Stimulated activated naive CD4-positive, alpha-beta T cell (primary cell): ENCODE results near the gene HDAC4.

Source experiments
- DNase-seq, 6 experiments: peaks; one replicate each; lab custom pipeline; 2025; lab: John Stamatoyannopoulos, UW

Gene HDAC4

DNA sequence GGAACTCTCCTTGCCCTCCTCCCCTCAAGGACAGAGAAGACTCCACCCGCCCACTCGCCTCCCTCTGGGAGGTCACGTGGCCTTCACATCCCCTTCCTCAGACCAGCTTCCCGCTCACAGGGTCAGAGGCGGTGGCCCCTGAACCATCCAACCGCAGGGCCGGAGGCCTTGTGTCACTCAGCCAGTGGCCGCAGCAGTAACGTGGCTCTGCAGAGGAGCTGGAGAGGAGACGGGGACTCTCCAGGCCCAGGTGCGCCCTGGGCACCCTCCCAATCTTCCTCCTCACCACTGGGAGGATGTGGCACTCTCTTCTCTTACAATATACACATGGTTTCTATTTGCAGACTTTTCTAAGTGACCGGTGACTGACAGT, 391.2 kb downstream of the HDAC4 start:
- no peak for DNase-seq

DNA sequence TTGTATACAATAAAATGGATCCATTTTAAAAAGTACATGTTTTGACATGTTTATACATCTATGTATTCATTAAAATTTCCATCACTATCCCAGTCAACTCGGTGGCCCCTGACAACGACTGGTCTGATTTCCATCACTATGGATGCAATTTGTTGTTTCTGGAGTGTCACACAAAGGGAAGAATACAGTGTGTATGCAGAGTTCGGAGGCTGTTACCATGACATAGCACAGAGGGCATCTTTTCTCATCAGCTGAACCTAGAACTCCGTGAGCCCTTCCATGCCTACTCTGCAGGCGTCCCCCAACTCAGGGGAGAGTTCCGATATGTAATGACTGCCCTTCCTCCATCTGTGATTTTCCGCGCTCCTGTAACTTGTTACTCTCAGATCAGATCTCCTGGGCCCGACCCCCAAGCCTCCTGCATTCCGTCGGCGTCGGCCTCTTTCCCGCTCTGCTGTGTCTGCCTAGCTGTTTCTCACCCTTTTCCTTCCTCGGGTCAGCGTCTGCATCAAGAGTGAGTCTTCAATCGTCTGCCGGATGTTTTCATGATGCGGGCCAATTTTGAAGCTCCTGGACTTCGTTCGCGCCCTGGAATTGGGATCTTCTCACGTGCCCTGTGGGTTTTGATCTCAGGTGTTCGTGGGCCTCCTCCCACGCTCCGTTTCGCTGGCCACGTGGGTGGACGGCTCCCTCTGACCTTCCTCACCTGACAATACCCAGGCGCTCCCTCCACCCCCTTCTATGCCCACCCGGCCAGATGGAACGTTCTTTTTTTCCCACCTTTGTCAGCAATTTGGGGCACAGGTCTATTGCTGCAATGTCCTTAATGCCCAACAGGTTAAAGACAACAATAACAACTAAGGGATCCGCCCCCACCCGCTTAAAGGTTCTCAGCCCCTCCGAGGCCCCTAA, 391.9 kb downstream of the HDAC4 start:
- DNase-seq, result no peak

DNA sequence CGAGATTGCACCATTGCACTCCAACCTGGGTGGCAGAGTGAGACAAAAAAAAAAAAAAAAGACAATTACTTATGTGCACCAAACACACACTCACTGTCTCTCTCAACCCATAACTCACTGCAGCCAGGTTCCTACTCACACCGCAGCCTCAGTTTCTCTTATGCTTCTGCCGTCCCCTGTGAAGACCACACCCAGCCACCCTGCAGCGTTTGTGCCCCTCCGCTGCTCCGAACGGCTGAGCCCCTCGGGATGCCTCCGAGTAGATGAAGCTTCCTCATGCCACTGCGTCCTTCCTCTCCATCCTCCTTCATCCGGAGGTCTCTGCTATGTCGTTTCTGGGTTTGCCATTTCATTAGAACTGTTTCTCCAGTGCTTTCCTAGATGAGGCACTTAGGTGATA, 392.8 kb downstream of the HDAC4 start:
- DNase-seq, result no peak

DNA sequence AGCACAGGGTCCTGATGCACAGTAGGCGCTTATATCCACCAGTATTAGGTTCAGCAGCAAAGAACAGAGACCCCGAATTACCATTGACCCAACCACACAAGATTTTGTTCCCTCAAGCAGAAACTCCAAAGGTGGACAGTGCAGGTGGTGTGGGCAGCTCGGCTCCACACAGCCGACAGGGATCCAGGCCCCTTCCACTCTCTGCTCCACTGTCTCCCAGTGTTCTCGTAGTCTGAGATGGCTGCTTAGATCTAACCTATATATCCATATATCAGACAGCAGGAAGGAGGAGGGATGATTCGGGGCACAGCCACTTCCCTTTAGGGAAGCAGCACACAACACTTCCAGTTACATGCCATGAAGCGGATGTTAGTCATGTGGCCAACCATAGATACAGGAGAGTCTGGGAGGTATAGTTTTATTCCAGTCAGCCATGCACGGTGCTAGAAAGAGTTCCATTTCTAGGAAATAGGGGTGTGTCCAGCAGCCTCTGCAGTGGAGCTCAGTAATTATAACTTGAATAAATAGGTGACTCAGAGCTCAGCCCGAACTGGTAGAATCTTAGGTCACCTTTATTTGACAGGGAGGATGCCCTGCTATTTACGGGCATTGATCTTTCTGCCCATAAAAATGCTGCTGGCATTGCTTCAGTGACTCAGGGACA, 394.1 kb downstream of the HDAC4 start:
- DNase-seq, result no peak

DNA sequence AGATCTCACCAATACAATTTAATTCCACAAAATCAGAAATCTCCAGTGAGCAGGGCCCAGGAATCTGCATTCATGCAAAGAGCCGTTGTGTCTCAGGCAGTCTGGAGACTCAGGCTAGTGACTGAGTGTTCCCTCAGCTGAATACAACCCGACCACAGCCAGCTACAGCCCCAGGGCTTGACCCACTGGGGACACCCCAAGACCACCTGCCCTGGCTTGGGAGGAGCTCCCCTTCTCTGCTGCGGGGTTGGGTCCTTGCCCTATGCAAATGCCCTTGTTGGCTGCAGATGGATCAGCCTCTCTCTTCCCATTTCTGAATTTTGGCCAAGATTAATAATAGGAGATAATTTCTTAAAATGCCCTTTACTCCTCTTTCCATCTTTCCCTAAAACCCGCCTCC, 395.2 kb downstream of the HDAC4 start:
- no peak for DNase-seq

DNA sequence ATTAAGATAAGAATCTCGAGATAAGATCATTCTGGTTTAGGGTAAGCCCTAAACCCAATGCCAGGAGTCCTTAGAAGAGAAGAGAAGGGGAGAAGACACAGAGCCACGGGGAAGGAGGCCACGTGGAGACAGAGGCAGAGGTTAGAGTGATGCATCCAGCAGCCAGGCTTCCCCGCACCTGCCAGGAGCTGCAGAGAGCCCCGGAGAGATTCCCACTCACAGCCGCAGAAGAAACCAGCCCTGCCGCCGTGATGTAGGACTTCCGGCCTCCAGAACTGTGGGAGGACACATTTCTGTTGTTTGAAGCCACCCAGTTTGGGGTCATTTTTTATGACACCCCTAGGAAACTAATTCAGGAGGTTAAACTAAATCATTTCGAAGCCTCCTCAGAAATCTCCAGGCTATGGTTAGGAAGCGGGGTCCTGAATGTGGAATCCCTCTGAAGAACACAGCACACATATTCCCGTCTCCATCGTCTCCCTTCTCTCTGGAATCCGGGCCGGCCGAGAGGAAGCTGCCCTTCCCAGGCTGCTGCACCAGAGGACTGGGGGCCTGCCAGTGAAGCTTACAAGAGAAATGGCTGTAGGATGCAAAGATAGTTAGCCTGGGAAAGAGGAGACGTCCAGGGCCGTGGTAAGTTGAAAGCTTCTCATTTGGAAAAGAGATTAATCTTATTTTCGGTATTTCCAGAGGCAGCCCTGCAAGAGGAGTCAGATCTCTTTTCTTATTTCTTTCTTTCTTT, 396.4 kb downstream of the HDAC4 start:
- no peak for DNase-seq

DNA sequence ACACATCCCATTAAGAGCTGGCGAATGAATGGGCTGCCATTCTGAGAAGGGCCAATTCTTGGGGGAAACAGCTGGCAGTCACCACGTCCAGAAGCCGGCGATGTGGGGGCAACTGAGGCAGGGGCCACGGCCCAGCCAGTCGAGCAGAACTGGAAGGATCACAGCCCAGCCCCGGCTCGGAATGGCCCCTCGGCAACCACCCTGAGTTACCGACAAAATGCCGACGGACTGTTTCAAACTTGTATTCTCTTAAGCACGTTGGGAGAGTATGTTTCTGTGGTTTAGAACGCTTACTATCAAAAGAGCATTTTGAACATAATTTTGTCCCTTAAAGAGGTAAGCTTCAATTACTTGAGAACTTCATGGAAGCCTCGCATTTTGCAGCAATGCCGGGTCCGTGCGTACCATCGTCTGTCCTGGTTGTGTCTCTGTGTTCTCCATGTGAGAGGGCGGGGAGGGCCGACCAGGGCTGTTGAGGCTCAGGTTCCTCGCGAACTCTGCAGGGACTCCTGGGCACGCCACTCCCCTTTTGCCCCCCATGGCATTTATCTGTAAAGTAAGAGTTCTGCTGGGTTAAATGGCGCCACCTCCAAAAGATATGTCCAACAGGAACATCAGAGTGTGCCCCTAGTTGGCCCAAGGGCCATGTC, 397.1 kb downstream of the HDAC4 start:
- no peak for DNase-seq

DNA sequence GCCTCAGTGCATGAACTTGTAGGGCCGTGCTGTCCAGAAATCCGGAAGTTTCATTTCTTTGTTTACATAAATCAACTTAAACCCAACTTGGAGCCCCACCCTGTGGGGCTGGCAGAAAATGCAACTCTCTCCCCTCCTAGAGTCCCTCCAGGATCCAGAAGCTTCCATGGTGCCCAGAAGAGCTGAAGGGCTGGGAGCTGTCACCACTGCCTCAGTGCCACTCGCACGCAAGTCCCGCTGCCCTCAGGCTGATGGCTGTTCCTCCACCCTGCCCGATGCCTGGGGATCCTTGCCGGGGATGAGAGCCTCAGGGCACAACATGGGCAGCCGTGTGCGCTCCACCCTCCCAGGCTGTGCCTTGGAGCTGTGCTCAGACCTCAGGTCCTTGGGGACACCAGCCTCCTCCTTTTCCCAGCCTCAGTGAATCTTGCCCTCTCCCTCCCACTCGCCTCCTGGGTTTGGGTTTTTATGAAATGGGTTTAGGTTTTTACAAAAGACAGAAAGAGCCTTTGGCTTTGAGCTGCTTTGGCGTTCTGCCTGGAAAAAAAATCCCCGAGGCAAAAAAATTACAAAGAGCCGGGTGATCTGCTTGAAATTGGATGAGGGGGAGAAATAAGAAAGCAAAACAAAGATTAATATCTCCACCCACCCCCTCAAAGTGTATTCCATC, 397.7 kb downstream of the HDAC4 start:
- DNase-seq, result no peak

DNA sequence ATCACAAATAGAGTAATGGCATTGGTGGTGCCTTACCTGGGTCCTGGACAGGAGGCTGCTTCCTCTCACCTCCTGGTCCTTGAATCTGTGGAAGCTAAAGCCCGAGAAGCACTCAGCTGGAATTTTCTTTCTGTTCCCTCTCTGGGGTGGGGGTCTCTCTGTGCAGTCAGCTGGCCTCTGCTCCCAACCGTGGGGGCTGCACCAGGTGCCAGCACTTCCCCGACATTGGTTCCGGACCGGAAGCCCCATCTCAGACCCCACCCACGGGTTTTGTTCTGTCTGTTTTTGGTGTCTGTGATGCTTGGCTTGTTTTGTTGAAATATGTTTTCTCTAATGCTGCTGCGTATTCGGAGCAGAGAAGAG, 398.2 kb downstream of the HDAC4 start:
- DNase-seq, result no peak

DNA sequence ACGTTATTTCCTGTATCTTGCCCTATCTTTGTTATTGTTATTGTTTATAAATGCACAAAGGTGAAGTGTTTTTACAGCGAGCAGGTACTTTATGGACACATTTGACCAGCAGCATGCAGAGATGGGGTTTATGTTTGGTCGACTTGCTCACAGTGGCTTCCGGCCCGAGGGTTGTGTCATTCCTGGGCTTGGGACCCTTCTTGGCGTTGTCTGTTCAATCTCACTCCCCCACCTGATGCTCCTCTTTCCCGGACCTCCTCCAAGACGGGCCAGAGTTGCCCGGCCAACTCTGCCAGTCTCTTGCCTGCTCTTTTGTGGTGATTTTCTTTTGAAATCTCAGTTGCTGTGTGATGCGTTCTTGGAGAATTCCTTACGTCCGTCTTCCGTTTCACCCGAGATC, 399.0 kb downstream of the HDAC4 start:
- DNase-seq, result no peak

DNA sequence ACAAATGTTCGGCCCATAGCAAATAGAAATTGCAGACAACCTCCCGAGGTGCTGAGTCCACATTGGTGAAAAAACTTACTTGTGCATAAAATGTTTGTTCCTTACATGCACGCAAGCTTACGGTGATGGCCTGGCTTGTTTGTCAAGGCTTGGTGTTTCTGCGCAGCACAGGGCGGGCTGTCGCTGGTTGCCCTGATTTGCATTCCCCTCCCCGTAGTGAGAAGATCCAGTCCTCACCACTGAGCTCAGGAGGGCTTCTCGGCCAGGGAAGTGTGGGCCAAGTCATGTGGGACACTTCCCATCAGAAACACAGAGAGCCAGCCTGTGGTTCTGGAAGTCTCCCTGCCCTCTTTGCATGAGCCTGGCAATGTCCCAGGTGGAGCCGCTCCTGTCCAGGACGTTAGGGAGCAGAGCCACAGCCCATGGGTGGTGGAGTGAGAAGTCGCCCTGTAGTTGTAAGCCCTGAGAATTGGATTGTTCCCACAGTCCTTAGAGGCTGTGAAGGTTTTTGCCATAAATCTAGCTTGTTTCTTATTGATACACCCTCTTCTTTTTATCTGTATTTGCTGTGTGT, 400.2 kb downstream of the HDAC4 start:
- DNase-seq, result no peak

DNA sequence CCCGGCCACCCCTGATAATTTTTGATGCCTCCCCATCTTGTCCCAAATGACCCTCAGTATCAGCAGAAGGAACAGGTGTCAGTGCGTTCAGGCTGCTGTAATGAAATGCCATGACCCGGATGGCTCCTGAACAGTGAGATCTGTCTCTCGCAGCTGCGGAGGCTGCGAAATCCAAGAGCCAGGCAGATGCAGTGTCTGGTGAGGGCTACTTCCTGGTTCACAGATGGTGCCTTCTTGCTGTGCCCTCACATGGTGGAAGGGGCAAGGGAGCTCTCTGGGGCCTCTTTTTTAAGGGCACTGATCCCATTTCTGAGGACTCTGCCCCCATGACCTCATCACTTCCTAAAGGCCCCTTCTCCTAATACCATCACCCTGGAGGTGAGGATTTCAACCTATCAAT, 400.7 kb downstream of the HDAC4 start:
- no peak for DNase-seq

DNA sequence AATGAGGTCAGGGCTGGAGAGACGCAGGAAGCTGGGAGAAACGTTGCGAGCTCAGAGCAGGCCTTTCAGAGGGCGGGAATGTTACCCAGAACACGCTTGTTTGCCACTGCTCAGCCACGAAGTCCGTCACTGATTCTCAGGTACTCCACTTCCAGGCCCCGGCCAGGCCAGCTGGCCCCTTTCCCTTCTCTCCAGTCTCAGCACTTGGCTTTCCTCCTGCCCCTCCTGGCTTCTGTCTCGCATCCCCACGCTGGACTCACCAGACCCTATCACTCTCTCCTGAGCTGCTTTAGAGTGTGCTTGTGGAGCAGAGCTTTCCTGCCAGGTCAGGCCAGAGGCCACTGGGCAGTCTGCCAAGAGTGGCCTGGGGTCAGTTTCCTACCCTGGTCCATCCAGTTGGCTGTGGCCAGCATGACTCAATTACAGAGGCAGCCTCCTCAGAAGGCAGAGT, 401.5 kb downstream of the HDAC4 start:
- no peak for DNase-seq

DNA sequence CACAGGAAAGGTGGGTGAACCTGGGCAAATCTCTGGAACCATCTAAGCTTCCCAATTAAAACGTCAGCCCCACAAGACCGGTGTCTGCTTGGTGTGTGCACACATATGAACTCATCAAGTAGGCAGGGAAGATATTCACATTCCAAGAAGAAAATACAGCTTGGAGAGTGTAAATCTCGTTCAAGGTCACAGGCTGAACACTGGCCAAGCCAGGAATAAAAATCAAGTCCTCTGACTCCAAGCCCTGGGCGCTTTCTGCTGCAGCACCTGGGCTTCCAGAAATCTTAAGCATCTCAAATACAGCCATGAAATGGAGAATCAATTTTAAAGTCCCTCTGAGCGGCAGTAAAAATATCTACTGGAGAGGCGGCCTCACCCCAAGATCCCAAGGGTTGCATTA, 402.0 kb downstream of the HDAC4 start:
- no peak for DNase-seq
